ENCODE results near the gene BCL2L14.

GRCh38 chr12:12035229-12035628 is 35.5 kb upstream of the BCL2L14 start:
- TF ChIP-seq EZH2 (IDR thresholded peaks at IDR 0.05; ENCODE audit: borderline replicate concordance, insufficient read depth, low read depth, low read length, poor library complexity, severe bottlenecking), result no peak
- no peak for TF ChIP-seq CTCF (IDR thresholded peaks at IDR 0.05)

Data from B cell (primary cell).